ENCODE measurements around the gene CD226.
"Not testable (repeated sequence)": the region's sequence is repeated elsewhere in the genome, so short reads cannot be mapped to it uniquely, and the experiment has no call there.

CD226 gene

DNA sequence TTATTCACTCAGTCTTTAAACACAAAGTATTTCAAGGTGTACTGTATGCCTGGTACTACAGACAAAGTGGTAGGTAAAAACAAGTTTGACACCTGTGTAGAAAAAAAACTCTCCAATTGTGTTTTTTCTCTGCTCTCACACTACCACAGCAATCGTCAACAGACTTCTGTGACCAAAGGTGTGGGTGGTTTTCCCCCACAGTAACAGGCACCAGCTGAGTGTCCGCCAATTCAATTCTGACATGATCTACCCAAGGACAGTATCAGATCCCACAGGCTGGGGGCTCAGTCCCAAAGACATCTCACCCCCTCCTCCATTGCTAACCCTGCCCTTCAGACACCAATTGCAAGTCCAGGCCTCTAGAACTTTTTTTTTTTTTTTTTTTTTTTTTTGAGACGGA lies 71.2 kb downstream of the CD226 start:
- in situ Hi-C loops (cut with MboI; ENCODE audit: low sequenced_read_pairs), result no loop called here

DNA sequence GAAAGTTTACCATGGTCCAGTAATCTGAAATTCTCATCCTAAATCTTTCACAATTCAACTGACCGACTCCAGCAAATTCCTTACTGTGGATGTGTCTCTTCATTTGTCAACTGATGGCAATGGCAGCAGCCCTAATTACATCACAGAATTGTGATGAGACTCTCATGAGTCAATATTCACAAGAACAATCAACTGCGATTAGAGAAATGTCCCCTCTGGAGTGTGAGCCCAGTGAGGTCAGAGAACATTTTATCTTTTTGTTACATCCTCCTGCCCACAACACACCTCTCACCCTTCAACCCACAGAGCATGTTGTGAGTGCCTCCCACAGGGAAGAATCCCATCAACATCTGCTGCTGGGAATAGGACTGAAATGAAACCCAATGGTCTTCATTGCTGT lies 73.6 kb downstream of the CD226 start:
- in situ Hi-C loops (cut with MboI; ENCODE audit: low sequenced_read_pairs), result no loop called here

DNA sequence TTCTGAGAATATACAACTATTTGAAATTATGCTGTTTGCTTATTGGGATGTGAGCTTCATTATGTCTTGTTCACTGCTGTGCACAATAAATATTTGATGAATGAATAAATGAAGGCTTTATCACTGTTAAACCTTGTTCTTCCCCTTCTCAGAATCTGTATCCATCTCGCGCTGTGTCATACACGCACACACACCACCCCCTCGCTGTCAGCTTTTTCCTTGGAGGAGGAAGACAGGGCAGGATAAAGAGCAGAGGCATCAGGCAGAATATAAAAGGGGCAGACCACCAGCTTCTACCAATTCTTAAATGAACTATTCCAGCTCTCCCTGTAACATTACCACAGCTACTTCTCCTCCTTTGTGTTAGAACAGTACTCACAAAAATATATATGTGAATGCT lies 75.0 kb downstream of the CD226 start:
- in situ Hi-C loops (cut with MboI; ENCODE audit: low sequenced_read_pairs), result no loop called here

DNA sequence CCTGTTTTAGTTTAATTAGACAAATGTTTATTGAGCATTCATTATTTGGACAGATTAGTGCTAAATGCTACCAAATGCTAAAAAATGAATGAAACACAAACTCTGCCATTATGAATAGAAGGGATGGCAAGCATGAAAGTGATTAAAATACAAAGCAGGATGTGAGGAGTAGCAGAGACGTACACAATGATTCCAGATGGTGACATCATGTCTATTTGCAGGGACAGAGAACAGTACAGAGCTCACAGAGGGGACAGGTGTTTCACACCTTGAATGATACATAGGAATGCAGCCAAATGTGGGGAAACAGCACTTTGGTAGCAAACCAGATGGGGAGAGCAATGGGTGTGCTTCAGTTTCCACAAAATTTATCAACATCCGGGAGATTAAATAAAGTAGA lies 76.3 kb downstream of the CD226 start:
- in situ Hi-C loops (cut with MboI; ENCODE audit: low sequenced_read_pairs), result no loop called here

DNA sequence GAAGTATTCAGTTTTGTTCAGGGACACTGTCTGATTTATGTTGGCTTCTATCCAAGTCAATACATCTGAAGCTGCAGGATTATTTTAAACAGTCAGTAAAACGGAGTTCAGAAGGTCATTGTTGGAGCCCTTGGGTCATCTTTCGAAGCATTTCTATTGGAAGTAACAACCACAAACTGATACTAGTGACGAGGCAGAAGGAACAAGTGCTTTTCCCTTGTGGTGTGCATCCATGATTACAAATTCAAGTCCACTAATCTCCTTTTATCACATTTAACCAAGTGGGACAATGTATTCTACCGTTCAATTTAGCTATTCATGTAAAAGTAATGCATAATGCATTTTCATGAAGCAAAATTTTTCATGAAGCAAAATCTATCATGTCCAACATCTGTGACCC lies 76.9 kb downstream of the CD226 start:
- in situ Hi-C loops (cut with MboI; ENCODE audit: low sequenced_read_pairs), result no loop called here

DNA sequence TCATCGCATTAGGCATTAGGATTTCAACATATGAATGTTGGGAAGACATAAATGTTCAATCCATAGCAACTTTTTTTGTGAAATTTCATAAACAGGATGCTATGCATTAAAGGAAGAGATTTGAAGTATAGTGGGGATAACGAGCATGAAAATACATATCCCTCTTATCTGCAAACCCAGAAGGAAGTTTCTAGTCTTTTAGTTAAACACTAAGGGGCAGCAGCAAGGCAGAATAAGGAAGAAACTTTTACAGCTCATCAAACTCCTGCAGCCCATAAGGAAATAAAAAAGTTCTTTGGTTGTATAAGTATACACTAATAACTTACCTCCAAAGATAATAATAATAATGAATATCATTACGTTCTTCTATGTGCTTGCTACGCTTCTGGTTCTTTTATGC lies 81.5 kb downstream of the CD226 start:
- in situ Hi-C loops (cut with MboI; ENCODE audit: low sequenced_read_pairs), result no loop called here

DNA sequence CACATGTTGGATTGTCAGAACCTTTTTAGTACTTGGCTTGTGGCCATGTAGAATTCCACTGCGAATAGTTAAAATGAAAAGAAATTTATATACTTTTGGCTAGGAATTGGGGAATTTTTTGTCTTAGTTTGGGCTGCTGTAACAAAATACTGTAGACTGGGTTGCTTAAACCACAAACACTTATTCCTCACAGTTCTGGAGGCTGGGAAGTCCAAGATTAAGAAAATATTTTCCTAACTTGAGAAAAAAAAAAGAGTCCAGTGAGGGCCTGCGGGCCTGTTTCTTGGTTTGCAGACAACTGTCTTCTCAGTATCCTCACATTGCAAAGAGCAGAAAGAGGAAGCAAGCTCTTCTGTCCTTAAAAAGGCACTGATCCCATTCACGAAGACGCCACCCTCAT lies 81.9 kb downstream of the CD226 start:
- in situ Hi-C loops (cut with MboI; ENCODE audit: low sequenced_read_pairs), result no loop called here

DNA sequence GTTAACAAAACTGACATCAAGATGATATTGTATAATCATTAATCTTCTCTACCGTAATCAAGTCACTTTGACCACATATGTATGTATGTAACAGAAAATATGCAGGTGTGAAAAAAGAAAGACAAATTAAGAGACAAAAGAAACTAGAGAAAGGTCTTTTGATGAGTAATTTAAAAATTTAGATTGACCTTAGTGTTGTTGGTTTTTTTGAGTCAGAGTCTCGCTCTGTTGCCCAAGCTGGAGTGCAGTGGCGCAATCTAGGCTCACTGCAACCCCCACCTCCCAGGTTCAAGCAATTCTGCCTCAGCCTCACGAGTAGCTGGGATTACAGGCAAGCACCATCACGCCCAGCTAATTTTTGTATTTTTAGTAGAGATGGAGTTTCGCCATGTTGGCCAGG lies 82.9 kb downstream of the CD226 start:
- in situ Hi-C loops (cut with MboI; ENCODE audit: low sequenced_read_pairs), result not testable (repeated sequence)

DNA sequence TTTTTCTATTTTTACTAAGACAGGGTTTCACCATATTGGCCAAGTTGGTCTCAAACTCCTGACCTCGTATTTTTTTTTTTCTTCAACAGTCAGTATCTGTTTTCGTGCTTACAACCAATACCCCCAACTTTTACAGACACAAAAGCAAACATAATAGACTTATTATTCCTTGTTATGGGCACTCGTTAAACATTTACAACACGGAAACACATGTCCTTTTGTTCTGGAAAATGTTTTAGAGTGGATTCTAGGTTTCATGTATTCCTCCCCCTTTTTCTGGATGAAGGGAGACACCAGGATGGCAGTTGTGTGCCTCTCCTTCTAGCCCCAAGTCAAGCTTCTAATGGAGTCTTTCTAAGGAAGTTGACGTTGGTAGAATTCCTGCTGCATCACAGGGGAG lies 88.8 kb downstream of the CD226 start:
- in situ Hi-C loops (cut with MboI; ENCODE audit: low sequenced_read_pairs), result no loop called here

DNA sequence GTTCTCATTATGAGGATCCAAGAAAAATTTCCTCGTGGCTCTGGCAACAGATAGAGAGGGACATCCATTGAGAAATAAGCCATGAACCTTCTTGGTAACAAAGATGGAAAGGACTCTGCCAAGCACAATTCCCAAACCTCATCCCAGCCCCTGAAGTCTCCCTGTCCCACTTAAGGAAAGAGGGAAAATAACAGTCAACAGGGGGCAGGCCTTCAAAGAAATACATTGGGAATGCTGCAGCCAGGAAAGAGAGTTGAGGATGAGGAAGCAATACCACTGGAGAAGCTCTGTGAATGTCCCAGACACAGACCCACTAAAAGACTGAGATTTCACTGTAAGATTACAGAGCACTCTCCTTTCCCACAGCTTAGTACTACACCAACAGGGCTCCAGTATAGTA lies 93.2 kb downstream of the CD226 start:
- in situ Hi-C loops (cut with MboI; ENCODE audit: low sequenced_read_pairs), result no loop called here

DNA sequence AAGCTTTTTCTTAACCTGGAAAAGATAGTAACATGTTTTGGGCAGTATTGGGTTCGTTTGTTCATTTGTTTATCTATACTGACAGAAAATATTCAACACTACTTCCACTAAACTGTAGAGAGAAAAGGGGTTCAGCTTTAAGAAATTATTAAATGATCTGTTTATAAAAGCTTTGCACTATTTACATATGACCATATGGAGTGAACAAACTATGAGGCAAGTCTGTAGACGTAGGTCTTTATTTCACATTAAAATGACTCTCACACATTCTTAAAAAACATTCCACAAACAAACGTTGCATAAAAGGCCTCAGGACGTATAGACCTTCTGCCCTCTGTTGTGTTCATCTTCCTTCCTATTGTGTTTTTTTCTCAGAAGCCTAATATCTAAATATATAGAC lies 94.6 kb downstream of the CD226 start:
- in situ Hi-C loops (cut with MboI; ENCODE audit: low sequenced_read_pairs), result no loop called here

DNA sequence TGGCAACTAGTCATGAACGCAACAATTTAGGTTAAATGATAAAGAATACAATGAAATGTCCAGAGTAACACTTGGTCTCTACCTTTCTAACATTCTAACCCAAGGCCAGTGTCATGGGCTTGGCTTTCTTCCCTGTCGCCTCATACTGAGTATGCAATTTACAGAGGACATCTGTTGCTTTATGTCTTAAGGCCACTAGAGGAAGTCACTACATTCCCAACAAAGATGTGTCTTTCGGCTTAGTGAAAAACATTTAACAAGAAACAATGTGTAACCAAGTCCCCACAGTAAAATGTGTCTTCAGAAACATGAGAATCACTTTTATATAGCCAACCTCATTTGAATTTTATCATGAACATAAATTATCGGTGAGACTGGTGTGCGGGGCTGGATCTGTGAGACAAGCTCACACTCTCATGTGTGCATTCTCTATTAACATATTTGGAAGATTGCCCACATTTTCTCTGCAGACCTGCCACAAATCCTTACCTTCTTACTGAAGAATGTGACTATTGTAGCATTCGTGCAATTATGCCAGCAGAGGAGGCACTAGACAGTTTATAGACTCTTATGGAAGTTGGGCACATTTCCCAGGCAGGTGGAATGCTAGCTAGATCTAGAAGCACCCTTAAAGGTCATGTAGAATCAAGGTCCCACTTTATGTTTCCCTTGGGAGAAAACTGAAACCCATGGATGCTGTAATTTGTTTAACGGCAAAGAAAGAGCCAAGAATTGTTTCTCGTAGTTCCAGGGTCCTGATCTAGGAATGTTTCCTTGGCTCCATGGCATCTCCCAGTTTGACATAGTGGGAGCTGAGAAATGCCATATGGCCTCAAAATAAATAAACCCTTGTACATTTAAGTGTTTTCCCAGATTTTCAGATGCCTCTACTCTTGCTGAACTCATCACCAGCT lies 101.8 kb downstream of the CD226 start:
- in situ Hi-C loops (cut with MboI; ENCODE audit: low sequenced_read_pairs), result no loop called here

DNA sequence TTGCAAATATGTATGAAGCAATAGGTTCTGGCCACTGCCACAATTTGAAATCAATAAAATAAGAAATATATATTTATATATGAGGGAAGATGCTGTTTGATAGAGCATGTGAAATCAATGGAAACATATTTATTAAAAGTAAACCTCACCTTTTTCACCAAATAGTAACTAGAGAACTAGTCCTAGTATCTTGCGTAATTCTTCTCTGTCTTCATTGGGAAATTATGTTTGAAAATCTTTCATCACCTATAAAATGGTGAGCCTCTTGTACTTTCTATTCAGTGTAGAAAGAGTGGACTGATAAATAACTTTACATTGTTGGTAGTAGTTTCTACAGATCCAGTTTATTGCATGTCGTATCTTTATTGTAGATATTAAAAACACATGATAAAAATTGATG lies 103.0 kb downstream of the CD226 start:
- in situ Hi-C loops (cut with MboI; ENCODE audit: low sequenced_read_pairs), result no loop called here

DNA sequence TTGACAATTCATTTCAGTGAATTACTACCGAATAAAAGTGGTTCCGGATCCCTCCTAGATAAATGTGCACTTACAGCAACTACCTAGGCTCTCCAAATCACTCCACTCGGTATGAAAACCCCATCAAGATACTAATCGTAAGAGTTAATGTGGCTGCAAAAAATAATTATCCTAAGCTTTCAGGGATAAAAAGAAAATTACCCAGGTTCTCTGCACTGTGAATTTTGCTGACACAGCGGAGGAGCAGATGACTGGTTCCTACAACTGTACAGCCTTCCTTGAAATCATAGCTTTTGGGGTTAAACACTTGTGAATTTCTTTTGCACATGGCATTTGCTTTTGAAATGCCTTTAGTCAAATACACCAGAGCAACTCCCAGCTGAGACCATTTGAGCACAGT lies 104.7 kb downstream of the CD226 start:
- in situ Hi-C loops (cut with MboI; ENCODE audit: low sequenced_read_pairs), result no loop called here

DNA sequence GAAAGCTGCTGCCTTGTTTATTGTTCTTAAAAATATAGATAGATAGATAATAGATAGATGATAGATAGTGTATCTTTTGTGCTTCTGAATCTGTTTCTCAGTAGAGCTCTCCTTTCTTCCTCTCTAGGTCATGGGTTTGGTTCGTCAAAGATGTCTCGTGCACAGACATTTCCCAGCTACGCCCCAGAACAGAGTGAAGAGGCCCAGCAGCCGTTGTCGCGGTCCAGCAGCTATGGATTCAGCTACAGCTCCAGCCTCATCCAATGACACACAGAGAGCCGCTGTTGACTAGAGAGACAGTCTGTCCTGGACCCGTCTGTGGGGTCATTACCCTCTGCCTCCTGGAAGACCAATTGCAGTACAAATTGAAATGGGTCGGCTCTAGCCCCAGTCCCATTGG lies 106.6 kb downstream of the CD226 start:
- in situ Hi-C loops (cut with MboI; ENCODE audit: low sequenced_read_pairs), result no loop called here

DNA sequence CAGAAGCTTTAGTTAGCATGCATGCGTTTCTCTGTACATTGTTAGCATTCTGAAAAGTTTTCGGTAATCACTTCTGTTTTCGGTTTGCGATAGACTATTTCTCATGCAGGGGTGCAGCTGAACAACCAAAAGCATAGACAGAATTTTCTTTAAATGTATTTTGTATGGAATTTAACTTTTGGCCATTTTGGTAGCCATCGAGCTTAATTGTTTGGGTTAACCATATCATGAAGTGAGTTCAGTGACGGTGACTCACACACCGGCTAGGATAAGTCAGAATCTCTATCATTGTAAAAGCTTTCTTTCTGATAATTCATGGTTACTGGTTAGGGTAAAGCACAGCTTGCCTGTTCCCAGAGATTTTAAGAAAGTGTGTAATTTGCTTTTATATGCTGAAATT lies 107.2 kb downstream of the CD226 start:
- in situ Hi-C loops (cut with MboI; ENCODE audit: low sequenced_read_pairs), result no loop called here

DNA sequence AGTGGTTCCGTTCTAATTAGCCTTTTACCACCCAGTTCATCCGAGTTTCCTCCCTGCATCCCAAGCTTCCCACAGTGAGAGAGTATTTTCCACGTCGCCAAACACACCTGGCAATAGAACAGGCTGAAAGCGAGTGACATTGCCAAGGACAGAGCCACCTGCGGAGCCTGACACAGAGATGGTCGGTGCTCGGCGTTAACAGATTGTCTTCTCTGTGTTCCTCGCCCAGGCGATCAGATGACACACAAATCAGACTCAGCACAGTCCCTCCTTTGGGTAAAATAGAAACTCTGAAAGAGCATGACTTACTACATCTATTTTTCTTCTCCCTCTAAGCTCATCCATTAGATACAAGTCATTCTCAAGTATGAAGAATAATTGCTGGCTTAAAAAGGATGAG lies 107.7 kb downstream of the CD226 start:
- in situ Hi-C loops (cut with MboI; ENCODE audit: low sequenced_read_pairs), result no loop called here

DNA sequence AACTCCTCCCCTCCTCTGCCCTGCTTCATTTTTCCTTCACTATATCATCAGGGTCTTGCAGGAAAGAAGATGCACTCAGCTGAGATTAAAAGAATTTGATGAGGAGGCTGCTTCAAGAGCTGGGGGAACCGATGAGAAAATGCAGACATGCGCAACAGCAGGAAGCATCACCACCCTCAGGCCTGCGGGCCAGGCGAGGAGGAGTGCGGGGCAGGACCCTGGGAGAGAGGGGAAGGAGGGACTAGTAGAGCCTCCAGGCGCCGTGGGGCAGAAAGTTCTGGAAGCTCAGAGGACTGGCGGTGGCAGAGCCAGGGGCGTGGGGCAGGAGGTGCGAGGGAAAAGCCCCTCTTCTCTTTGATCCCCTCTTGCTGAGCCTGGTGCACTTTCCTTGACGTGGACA lies 108.2 kb downstream of the CD226 start:
- in situ Hi-C loops (cut with MboI; ENCODE audit: low sequenced_read_pairs), result no loop called here

DNA sequence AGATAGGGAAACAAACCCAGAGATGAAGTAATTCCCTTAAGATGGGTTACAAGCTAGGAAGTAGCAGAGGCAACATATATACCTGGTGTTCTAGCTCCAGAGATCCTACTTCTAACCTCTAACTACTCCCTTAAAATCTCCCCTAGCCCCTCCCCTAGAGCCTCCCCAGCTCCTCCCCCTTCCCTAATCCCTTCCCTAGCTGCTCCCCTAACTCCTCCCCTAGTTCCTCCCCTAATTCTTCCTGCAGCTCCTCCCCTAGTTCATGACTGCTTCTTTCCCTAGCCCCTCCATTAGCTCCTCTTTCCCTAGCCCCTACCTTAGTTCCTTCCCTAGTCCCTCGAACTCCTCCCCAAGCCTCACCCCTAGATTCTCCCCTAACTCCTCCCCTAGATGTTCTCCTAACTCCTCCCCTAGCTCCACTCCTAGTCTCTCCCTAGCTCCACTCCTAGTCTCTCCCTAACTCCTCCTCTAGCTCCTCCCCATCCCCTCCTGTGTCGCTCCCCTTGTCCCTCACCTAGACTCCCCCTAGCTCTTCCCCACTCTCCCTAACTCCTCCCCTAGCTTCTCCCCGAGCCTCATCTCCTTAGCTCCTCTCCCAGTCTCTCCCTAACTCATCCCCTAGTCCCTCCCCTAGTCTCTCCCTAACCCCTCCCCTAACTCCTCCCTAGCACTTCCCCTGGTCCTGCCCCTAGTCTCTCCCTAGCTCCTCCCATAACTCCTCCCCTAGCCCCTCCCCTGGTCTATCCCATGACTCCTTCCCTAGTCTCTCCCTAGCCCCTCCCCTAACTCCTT lies 108.9 kb downstream of the CD226 start:
- in situ Hi-C loops (cut with MboI; ENCODE audit: low sequenced_read_pairs), result no loop called here

DNA sequence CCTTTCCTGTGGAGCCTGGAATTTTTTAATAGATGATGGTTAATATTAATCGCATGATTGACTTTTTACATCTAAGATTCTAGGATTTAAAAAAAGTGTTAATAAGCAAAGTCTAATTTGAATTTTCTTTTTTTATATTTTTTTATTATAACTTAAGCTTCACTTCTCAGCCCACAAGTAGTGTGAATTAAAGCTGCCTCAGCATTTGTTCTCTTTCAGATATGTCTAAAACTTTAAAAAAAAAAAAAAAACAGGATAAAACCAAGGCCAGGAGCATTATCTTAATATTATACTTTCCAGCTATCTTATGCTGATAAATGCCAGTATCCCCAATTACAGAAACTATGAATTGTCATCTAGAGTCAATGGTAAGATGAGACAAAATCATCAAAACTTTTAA lies 109.7 kb downstream of the CD226 start:
- in situ Hi-C loops (cut with MboI; ENCODE audit: low sequenced_read_pairs), result no loop called here

DNA sequence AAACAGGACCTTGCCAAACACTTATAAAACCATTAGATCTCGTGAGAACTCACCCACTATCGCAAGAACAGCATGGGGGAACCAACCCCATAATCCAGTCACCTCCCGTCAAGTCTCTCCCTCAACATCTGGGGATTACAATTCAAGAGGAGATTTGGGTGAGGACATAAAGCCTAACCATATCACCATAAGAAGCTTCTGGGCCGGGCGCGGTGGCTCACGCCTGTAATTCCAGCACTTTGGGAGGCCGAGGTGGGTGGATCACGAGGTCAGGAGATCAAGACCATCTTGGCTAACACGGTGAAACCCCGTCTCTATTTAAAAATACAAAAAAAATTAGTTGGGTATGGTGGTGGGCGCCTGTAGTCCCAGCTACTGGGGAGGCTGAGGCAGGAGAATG lies 112.7 kb downstream of the CD226 start:
- in situ Hi-C loops (cut with MboI; ENCODE audit: low sequenced_read_pairs), result not testable (repeated sequence)

DNA sequence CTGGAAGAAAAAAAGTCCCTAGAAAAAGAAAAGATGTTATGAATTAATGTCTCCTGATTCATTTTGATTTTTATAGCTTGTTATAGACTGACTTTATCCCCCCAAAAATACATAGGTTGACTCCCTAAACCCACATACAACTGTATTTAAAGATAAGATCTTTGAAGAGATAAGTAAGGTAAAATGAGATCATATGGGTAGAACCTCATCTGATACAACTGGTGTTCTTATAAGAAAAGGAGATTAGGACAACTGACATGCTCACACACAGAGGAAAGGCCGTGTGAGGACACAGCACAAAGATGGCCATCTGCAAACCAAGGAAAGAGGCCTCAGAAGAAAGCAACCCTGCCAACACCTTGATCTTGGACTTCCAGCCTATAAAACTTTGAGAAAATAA lies 117.5 kb downstream of the CD226 start:
- in situ Hi-C loops (cut with MboI; ENCODE audit: low sequenced_read_pairs), result no loop called here

Data from HL-60/S4 treated with phorbol 12-myristate 13-acetate at 8.2 ng/mL for 4 days and 3 days (cell line).